ENCODE measurements around the gene SLC6A9.
A peak's percentile ranks its signal among the peaks of the same experiment; 100 is the strongest.

The SLC6A9 gene

GRCh38 chr1:44031252-44032169 lies at the start of gene SLC6A9:
Gene SLC6A9 (minus strand): TSS chr1:44031462. CDS start chr1:44024277, 7,185 bp downstream.
- no peak for TF ChIP-seq USF1 (IDR thresholded peaks at IDR 0.05)
- peak; percentile 19; the same call in 1 of the 2 replicates for TF ChIP-seq TAF1 (IDR thresholded peaks at IDR 0.05; ENCODE audit: low read depth)
- no peak for TF ChIP-seq REST (IDR thresholded peaks at IDR 0.05; ENCODE audit: low read depth)
- TF ChIP-seq RAD21 (IDR thresholded peaks at IDR 0.05; ENCODE audit: low read depth), result no peak
- 0 out of 2 replicates have a peak, but pooled peaks have one; percentile 14 for TF ChIP-seq TEAD4 (IDR thresholded peaks at IDR 0.05)
- TF ChIP-seq MAX (IDR thresholded peaks at IDR 0.05), result peak; percentile 62
- TF ChIP-seq EP300 (IDR thresholded peaks at IDR 0.05; ENCODE audit: borderline replicate concordance), result no peak
- no peak for TF ChIP-seq FOXM1 (IDR thresholded peaks at IDR 0.05; ENCODE audit: borderline replicate concordance, low read depth)
- peak; percentile 67; the same call in 1 of the 2 replicates for TF ChIP-seq ZBTB7A (IDR thresholded peaks at IDR 0.05; ENCODE audit: low read depth)
- TF ChIP-seq EGR1 (IDR thresholded peaks at IDR 0.05), result no peak
- TF ChIP-seq CREB1 (IDR thresholded peaks at IDR 0.05; ENCODE audit: low read depth), result no peak

- no peak for TF ChIP-seq CEBPB (IDR thresholded peaks at IDR 0.05)
- no peak for TF ChIP-seq FOXM1 (IDR thresholded peaks at IDR 0.05; ENCODE audit: borderline replicate concordance, low read depth)
- TF ChIP-seq USF1 (IDR thresholded peaks at IDR 0.05), result no peak
- no peak for TF ChIP-seq YY1 (IDR thresholded peaks at IDR 0.05; ENCODE audit: low read depth)
- TF ChIP-seq EP300 (IDR thresholded peaks at IDR 0.05; ENCODE audit: borderline replicate concordance), result no peak
- TF ChIP-seq ZBTB7A (IDR thresholded peaks at IDR 0.05; ENCODE audit: low read depth), result no peak
- TF ChIP-seq MAX (IDR thresholded peaks at IDR 0.05), result no peak
- no peak for TF ChIP-seq EGR1 (IDR thresholded peaks at IDR 0.05)
- no peak for TF ChIP-seq TCF12 (IDR thresholded peaks at IDR 0.05; ENCODE audit: low read depth)
- no peak for TF ChIP-seq REST (IDR thresholded peaks at IDR 0.05; ENCODE audit: low read depth)
- TF ChIP-seq TAF1 (IDR thresholded peaks at IDR 0.05; ENCODE audit: low read depth), result no peak
- no peak for TF ChIP-seq CREB1 (IDR thresholded peaks at IDR 0.05; ENCODE audit: low read depth)
- no peak for TF ChIP-seq RAD21 (IDR thresholded peaks at IDR 0.05; ENCODE audit: low read depth)
Measured at GRCh38 chr1:44079566-44079965, 48.3 kb upstream of the SLC6A9 start.

GRCh38 chr1:44078104-44078503 lies 46.8 kb upstream of the SLC6A9 start:
- no peak for TF ChIP-seq RAD21 (IDR thresholded peaks at IDR 0.05; ENCODE audit: low read depth)
- no peak for TF ChIP-seq MAX (IDR thresholded peaks at IDR 0.05)
- TF ChIP-seq TEAD4 (IDR thresholded peaks at IDR 0.05), result no peak
- no peak for TF ChIP-seq EGR1 (IDR thresholded peaks at IDR 0.05)
- TF ChIP-seq CREB1 (IDR thresholded peaks at IDR 0.05; ENCODE audit: low read depth), result no peak
- no peak for TF ChIP-seq ZBTB7A (IDR thresholded peaks at IDR 0.05; ENCODE audit: low read depth)
- TF ChIP-seq TCF12 (IDR thresholded peaks at IDR 0.05; ENCODE audit: low read depth), result no peak
- TF ChIP-seq FOXM1 (IDR thresholded peaks at IDR 0.05; ENCODE audit: borderline replicate concordance, low read depth), result no peak

- TF ChIP-seq YY1 (IDR thresholded peaks at IDR 0.05; ENCODE audit: low read depth) (no peak), TEAD4 (IDR thresholded peaks at IDR 0.05) (no peak), USF1 (IDR thresholded peaks at IDR 0.05) (no peak), TCF12 (IDR thresholded peaks at IDR 0.05; ENCODE audit: low read depth) (no peak), ZBTB7A (IDR thresholded peaks at IDR 0.05; ENCODE audit: low read depth) (no peak), EP300 (IDR thresholded peaks at IDR 0.05; ENCODE audit: borderline replicate concordance) (no peak), EGR1 (IDR thresholded peaks at IDR 0.05) (no peak), REST (IDR thresholded peaks at IDR 0.05; ENCODE audit: low read depth) (no peak)
Measured at GRCh38 chr1:44077421-44077820, 46.2 kb upstream of the SLC6A9 start.
